ENCODE measurements around the gene RAMACL.
"Not testable (repeated sequence)": the region's sequence is repeated elsewhere in the genome, so short reads cannot be mapped to it uniquely, and the experiment has no call there.

RAMACL gene

GRCh38 chr6:166584155-166584554 is 2.3 kb downstream of the RAMACL start:
- no peak for TF ChIP-seq CTCF (IDR thresholded peaks at IDR 0.05; ENCODE audit: unreplicated experiment in 3 of 3)
- Mint-ChIP-seq H3K36me3 (ENCODE audit: low read depth) (no peaks in the 10 kb centered on the region), H3K4me1 (peaks cover 17% of the 10 kb centered on the region), H3K27me3 (ENCODE audit: low read depth) (peaks cover 12% of the 10 kb centered on the region), H3K27ac (no peak overlapping the region), H3K4me3 (no peak overlapping the region), H3K9me3 (no peaks in the 10 kb centered on the region)

GRCh38 chr6:166583230-166583965 is 3.1 kb downstream of the RAMACL start:
- Mint-ChIP-seq H3K9me3 (no peaks in the 10 kb centered on the region), H3K27me3 (ENCODE audit: low read depth) (peaks cover 5% of the 10 kb centered on the region), H3K4me1 (peaks cover 15% of the 10 kb centered on the region), H3K27ac (no peak overlapping the region), H3K36me3 (ENCODE audit: low read depth) (no peaks in the 10 kb centered on the region), H3K4me3 (no peak overlapping the region)
- TF ChIP-seq CTCF (IDR thresholded peaks at IDR 0.05; ENCODE audit: unreplicated experiment in 3 of 3) = no peak

- peaks cover 15% of the 10 kb centered on the region for H3K4me1 Mint-ChIP-seq
- H3K9me3 Mint-ChIP-seq = no peaks in the 10 kb centered on the region
- peaks cover 5% of the 10 kb centered on the region for H3K27me3 Mint-ChIP-seq (ENCODE audit: low read depth)
- TF ChIP-seq CTCF (IDR thresholded peaks at IDR 0.05; ENCODE audit: unreplicated experiment in 3 of 3) = no peak
- no peak overlapping the region for H3K27ac Mint-ChIP-seq
- no peak overlapping the region for H3K4me3 Mint-ChIP-seq
- H3K36me3 Mint-ChIP-seq (ENCODE audit: low read depth) = peaks cover 7% of the 10 kb centered on the region
Measured at GRCh38 chr6:166582258-166582657, 4.2 kb downstream of the RAMACL start.

- not testable (repeated sequence) for H3K27ac Mint-ChIP-seq, H3K9me3 Mint-ChIP-seq
- H3K4me1 Mint-ChIP-seq = peaks cover 15% of the 10 kb centered on the region
Measured at GRCh38 chr6:166581801-166582200, 4.7 kb downstream of the RAMACL start.

GRCh38 chr6:166581091-166581511 is 5.4 kb downstream of the RAMACL start:
- Mint-ChIP-seq H3K4me1 (peaks cover 15% of the 10 kb centered on the region), H3K9me3 (peaks cover 5% of the 10 kb centered on the region), H3K27ac (no peak overlapping the region), H3K27me3 (ENCODE audit: low read depth) (peaks cover 5% of the 10 kb centered on the region), H3K36me3 (ENCODE audit: low read depth) (peaks cover 12% of the 10 kb centered on the region), H3K4me3 (no peak overlapping the region)
- no peak for TF ChIP-seq CTCF (IDR thresholded peaks at IDR 0.05; ENCODE audit: unreplicated experiment in 3 of 3)

More at GRCh38 chr6:166581801-166582200, 4.7 kb downstream of the RAMACL start:
- not testable (repeated sequence) for H3K36me3 Mint-ChIP-seq (ENCODE audit: low read depth); H3K27me3 Mint-ChIP-seq (ENCODE audit: low read depth); H3K4me3 Mint-ChIP-seq

- H3K4me3 Mint-ChIP-seq = no peak overlapping the region
- peaks cover 5% of the 10 kb centered on the region for H3K27me3 Mint-ChIP-seq (ENCODE audit: low read depth)
- H3K27ac Mint-ChIP-seq = no peak overlapping the region
- no peak for TF ChIP-seq CTCF (IDR thresholded peaks at IDR 0.05; ENCODE audit: unreplicated experiment in 3 of 3)
- H3K9me3 Mint-ChIP-seq = peaks cover 7% of the 10 kb centered on the region
- H3K36me3 Mint-ChIP-seq (ENCODE audit: low read depth) = peaks cover 14% of the 10 kb centered on the region
- H3K4me1 Mint-ChIP-seq = peaks cover 15% of the 10 kb centered on the region
Measured at GRCh38 chr6:166580076-166581050, 6.1 kb downstream of the RAMACL start.
